Neuronal stem cell (in vitro differentiated cells): Measurements from ENCODE around the gene THAP3.

Experiments used
- DNase-seq: peaks from one replicate; pipeline ENCODE4 v3.0.0-alpha.2; 2013; ENCODE audit warnings: low spot score
- H2AFZ ChIP-seq: one replicate; pipeline ENCODE4 v1.6.1; 2013; ENCODE audit warnings: mild to moderate bottlenecking, low read length, inconsistent platforms
- H2AK5ac ChIP-seq: 2 replicates; pipeline ENCODE4 v1.6.1; 2013; ENCODE audit warnings: low read depth, mild to moderate bottlenecking, inconsistent platforms, low read length, moderate library complexity, mixed read lengths
- H2BK120ac ChIP-seq: 2 replicates; pipeline ENCODE4 v1.6.1; 2013; ENCODE audit warnings: low read depth, mild to moderate bottlenecking, inconsistent platforms, low read length, moderate library complexity, mixed read lengths
- H2BK12ac ChIP-seq: one replicate; pipeline ENCODE4 v1.6.1; 2013; ENCODE audit warnings: low read length, inconsistent platforms
- H2BK15ac ChIP-seq: 2 replicates; pipeline ENCODE4 v1.6.1; 2013; ENCODE audit warnings: mild to moderate bottlenecking, low read length, inconsistent platforms, mixed read lengths
- H2BK5ac ChIP-seq: one replicate; pipeline ENCODE4 v1.6.1; 2013; ENCODE audit warnings: inconsistent platforms, mild to moderate bottlenecking, low read length, moderate library complexity
- H3K14ac ChIP-seq: one replicate; pipeline ENCODE4 v1.6.1; 2013; ENCODE audit warnings: low read length, inconsistent platforms
- H3K18ac ChIP-seq: 2 replicates; pipeline ENCODE4 v1.6.1; 2013; ENCODE audit warnings: low read length, inconsistent platforms
- H3K23ac ChIP-seq: 2 replicates; pipeline ENCODE4 v1.6.1; 2013; ENCODE audit warnings: low read depth, mild to moderate bottlenecking, mixed read lengths, low read length, inconsistent platforms; ENCODE audit not compliant: poor library complexity
- H3K27ac ChIP-seq: replicated peaks from 3 replicates; pipeline ENCODE4 v1.5.1; 2013; ENCODE audit warnings: low read length, inconsistent platforms
- H3K27me3 ChIP-seq, 3 experiments: 2 replicates each; pipeline ENCODE4 v1.6.1; 2013; ENCODE audit warnings: low read length in 3 of 3, mild to moderate bottlenecking in 2 of 3, inconsistent platforms in 1 of 3, low read depth in 1 of 3, mixed read lengths in 1 of 3, moderate library complexity in 1 of 3; ENCODE audit not compliant: control insufficient read depth in 3 of 3, insufficient read depth in 3 of 3
- H3K36me3 ChIP-seq, 2 donors: replicated peaks in 1 of 2; 2 replicates each; pipeline ENCODE4 v1.6.1; 2013; ENCODE audit warnings: low read length in 2 of 2; ENCODE audit not compliant: control insufficient read depth in 2 of 2, insufficient read depth in 2 of 2
- H3K4ac ChIP-seq: 2 replicates; pipeline ENCODE4 v1.6.1; 2013; ENCODE audit warnings: inconsistent platforms, mild to moderate bottlenecking, low read length, moderate library complexity
- H3K4me1 ChIP-seq, 2 donors: 1 replicate in 1 of 2; 2 replicates in 1 of 2; pipeline ENCODE4 v1.6.1; 2013; ENCODE audit warnings: low read length in 2 of 2, low read depth in 1 of 2; ENCODE audit not compliant: control insufficient read depth in 2 of 2, insufficient read depth in 1 of 2
- H3K4me2 ChIP-seq: one replicate; pipeline ENCODE4 v1.6.1; 2013; ENCODE audit warnings: mild to moderate bottlenecking, low read length, inconsistent platforms; ENCODE audit not compliant: insufficient read depth, poor library complexity, severe bottlenecking
- H3K4me3 ChIP-seq, 2 donors: 2 replicates each; pipeline ENCODE4 v1.5.1; 2013; ENCODE audit warnings: low read length in 2 of 2, mild to moderate bottlenecking in 2 of 2, inconsistent platforms in 1 of 2, moderate library complexity in 1 of 2
- H3K79me1 ChIP-seq: one replicate; pipeline ENCODE4 v1.6.1; 2013; ENCODE audit warnings: low read depth, mild to moderate bottlenecking, inconsistent platforms, low read length, moderate library complexity
- H3K9ac ChIP-seq: one replicate; pipeline ENCODE4 v1.6.1; 2013; ENCODE audit warnings: mild to moderate bottlenecking, low read depth, low read length, inconsistent platforms; ENCODE audit not compliant: poor library complexity
- H3K9me3 ChIP-seq, 2 donors: replicated peaks in 1 of 2; 2 replicates each; pipeline versions ENCODE3 to v1.6.1; 2013; ENCODE audit warnings: low read length in 2 of 2, mild to moderate bottlenecking in 2 of 2, inconsistent platforms in 1 of 2, low read depth in 1 of 2, mixed read lengths in 1 of 2, moderate library complexity in 1 of 2; ENCODE audit not compliant: control insufficient read depth in 2 of 2, insufficient read depth in 1 of 2
- H4K8ac ChIP-seq: one replicate; pipeline ENCODE4 v1.6.1; 2013; ENCODE audit warnings: low read depth, mild to moderate bottlenecking, inconsistent platforms, low read length, moderate library complexity
- H4K91ac ChIP-seq: one replicate; pipeline ENCODE4 v1.6.1; 2013; ENCODE audit warnings: low read length, low read depth, mild to moderate bottlenecking, inconsistent platforms; ENCODE audit not compliant: poor library complexity
- whole genome bisulfite sequencing, 2 donors: extraction: QIAGEN DNeasy Blood & Tissue Kit; methylation state at CpG; one replicate each; pipeline ENCODE4 v1.1.7; 2013; ENCODE audit warnings: missing lambda C conversion rate in 2 of 2, mixed read lengths in 1 of 2; ENCODE audit not compliant: insufficient read length in 2 of 2, insufficient replicate concordance in 1 of 2; ENCODE audit errors: extremely low coverage in 2 of 2; 5-methylcytosine and 5-hydroxymethylcytosine counted together

Gene THAP3

GRCh38 chr1:6591644-6592043 is 33.0 kb upstream of the THAP3 start:
- Histone ChIP-seq H3K9me3 (no peaks in the 10 kb centered on the region), H3K27ac (no peak overlapping the region), H3K36me3 (peaks cover 55 to 96% of the 10 kb centered on the region in 2 donors), H3K4me1 (no peaks in the 10 kb centered on the region), H2BK15ac (no peak overlapping the region), H3K23ac (peak overlapping the region; percentile 8), H3K9ac (peak overlapping the region; percentile 72), H2BK12ac (no peak overlapping the region), H3K79me1 (peaks cover 7% of the 10 kb centered on the region), H2AK5ac (no peak overlapping the region), H3K4ac (no peak overlapping the region), H2BK120ac (no peak overlapping the region), H3K4me3 (no peak overlapping the region), H3K27me3 (no peaks in the 10 kb centered on the region), H4K91ac (no peak overlapping the region), H2BK5ac (no peak overlapping the region), H4K8ac (no peak overlapping the region), H2AFZ (no peak overlapping the region), H3K14ac (no peak overlapping the region), H3K18ac (no peak overlapping the region), H3K4me2 (no peak overlapping the region)
- no CpG with 5 or more reads among the region's 6 CpGs for WGBS, 2 donors
- no peak for DNase-seq

- no peak overlapping the region for H3K18ac ChIP-seq
- no peak overlapping the region for H2BK12ac ChIP-seq
- H3K4ac ChIP-seq = no peak overlapping the region
- no peak overlapping the region for H3K4me2 ChIP-seq
- H3K14ac ChIP-seq = no peak overlapping the region
- H4K8ac ChIP-seq = no peak overlapping the region
- no peaks in the 10 kb centered on the region for H3K27me3 ChIP-seq
- H3K4me1 ChIP-seq = no peaks in the 10 kb centered on the region
- H4K91ac ChIP-seq = no peak overlapping the region
- no peak overlapping the region for H2AFZ ChIP-seq
- no peak overlapping the region for H3K27ac ChIP-seq
- no peak overlapping the region for H3K23ac ChIP-seq
- no peak overlapping the region for H3K9ac ChIP-seq
- H3K36me3 ChIP-seq = peaks cover 58 to 98% of the 10 kb centered on the region in 2 donors
- no peak for DNase-seq
- H2BK15ac ChIP-seq = no peak overlapping the region
- peak overlapping the region; percentile 22 for H2BK5ac ChIP-seq
- no peak overlapping the region for H2AK5ac ChIP-seq
- H2BK120ac ChIP-seq = no peak overlapping the region
- peaks cover 7% of the 10 kb centered on the region for H3K79me1 ChIP-seq
- H3K9me3 ChIP-seq = no peaks in the 10 kb centered on the region
- no CpG with 5 or more reads among the region's 5 CpGs for WGBS, 2 donors
- no peak overlapping the region for H3K4me3 ChIP-seq
These were observed 32.2 kb upstream of the THAP3 start for GRCh38 chr1:6592441-6592840.

- H3K4me3 ChIP-seq = no peak overlapping the region
- H4K91ac ChIP-seq = no peak overlapping the region
- H2BK120ac ChIP-seq = no peak overlapping the region
- H3K9ac ChIP-seq = peak overlapping the region; percentile 50
- no peak for DNase-seq
- no peak overlapping the region for H2AK5ac ChIP-seq
- no peak overlapping the region for H2AFZ ChIP-seq
- no peak overlapping the region for H4K8ac ChIP-seq
- H3K4me1 ChIP-seq = no peaks in the 10 kb centered on the region
- no peak overlapping the region for H2BK15ac ChIP-seq
- no peaks in the 10 kb centered on the region for H3K27me3 ChIP-seq
- peak overlapping the region; percentile 38 for H3K23ac ChIP-seq
- no peak overlapping the region for H3K4ac ChIP-seq
- peaks cover 58 to 98% of the 10 kb centered on the region in 2 donors for H3K36me3 ChIP-seq
- H3K9me3 ChIP-seq = no peaks in the 10 kb centered on the region
- no peak overlapping the region for H3K27ac ChIP-seq
- peak overlapping the region; percentile 22 for H2BK5ac ChIP-seq
- no peak overlapping the region for H3K18ac ChIP-seq
- WGBS, 2 donors = no CpG with 5 or more reads among the region's 38 CpGs
- H3K14ac ChIP-seq = no peak overlapping the region
- H3K4me2 ChIP-seq = no peak overlapping the region
- peaks cover 5% of the 10 kb centered on the region for H3K79me1 ChIP-seq
- H2BK12ac ChIP-seq = no peak overlapping the region
These were observed 31.6 kb upstream of the THAP3 start for GRCh38 chr1:6592865-6593593.

GRCh38 chr1:6593810-6594209 is 30.9 kb upstream of the THAP3 start:
- no peak overlapping the region for H3K14ac ChIP-seq
- no peak overlapping the region for H3K4ac ChIP-seq
- no peak overlapping the region for H3K18ac ChIP-seq
- peaks cover 54 to 95% of the 10 kb centered on the region in 2 donors for H3K36me3 ChIP-seq
- no peak overlapping the region for H3K23ac ChIP-seq
- H4K8ac ChIP-seq = no peak overlapping the region
- H2BK120ac ChIP-seq = no peak overlapping the region
- H3K4me2 ChIP-seq = no peak overlapping the region
- H3K79me1 ChIP-seq = peaks cover 4% of the 10 kb centered on the region
- H3K27ac ChIP-seq = no peak overlapping the region
- H3K27me3 ChIP-seq = no peaks in the 10 kb centered on the region
- no peak overlapping the region for H2BK15ac ChIP-seq
- H3K9ac ChIP-seq = no peak overlapping the region
- no peaks in the 10 kb centered on the region for H3K4me1 ChIP-seq
- H2BK5ac ChIP-seq = no peak overlapping the region
- H2BK12ac ChIP-seq = no peak overlapping the region
- no CpG with 5 or more reads among the region's 15 CpGs for WGBS, 2 donors
- no peaks in the 10 kb centered on the region for H3K9me3 ChIP-seq
- no peak for DNase-seq
- H3K4me3 ChIP-seq = no peak overlapping the region
- no peak overlapping the region for H4K91ac ChIP-seq
- H2AK5ac ChIP-seq = no peak overlapping the region
- no peak overlapping the region for H2AFZ ChIP-seq
